GM12872 (cell line): Measurements from ENCODE around the gene RNF213.
A peak's percentile ranks its signal among the peaks of the same experiment; 100 is the strongest.

Experiments used
- CTCF ChIP-seq: IDR thresholded peaks from 3 replicates; pipeline ENCODE4 v1.5.1; 2011; ENCODE audit warnings: low read depth, mild to moderate bottlenecking, low read length, moderate library complexity; ENCODE audit not compliant: insufficient read depth

The RNF213 gene

GRCh38 chr17:80360396-80360795 is 99.7 kb downstream of the RNF213 start:
- TF ChIP-seq CTCF, result no peak

GRCh38 chr17:80361495-80362220 is 101.0 kb downstream of the RNF213 start:
- TF ChIP-seq CTCF, result peak; percentile 36; the same call in 1 of the 3 replicates

- TF ChIP-seq CTCF, result no peak
These were observed 101.9 kb downstream of the RNF213 start for GRCh38 chr17:80362428-80363119.

- no peak for TF ChIP-seq CTCF
These were observed 102.5 kb downstream of the RNF213 start for GRCh38 chr17:80363120-80363515.

GRCh38 chr17:80363518-80364090 is 103.0 kb downstream of the RNF213 start:
- no peak for TF ChIP-seq CTCF

GRCh38 chr17:80364091-80364691 is 103.5 kb downstream of the RNF213 start:
- TF ChIP-seq CTCF, result no peak
